ENCODE measurements around the gene LHX1. TPM values are rescaled to one million over a fixed set of nuclear protein-coding genes. Genes with fewer than 3 reads are reported as not detected.

The LHX1 gene
- total RNA-seq, 2 donors from 2014 or later: not detected

GRCh38 chr17:36913132-36913531, 24.1 kb upstream of the LHX1 start:
- ATAC-seq: no peak
- 10 to 20% methylated on average over 4 to 5 of the region's 5 CpGs for WGBS, 2 donors
- no peak for TF ChIP-seq POLR2A (IDR thresholded peaks at IDR 0.05)
- TF ChIP-seq, protein P1, sequence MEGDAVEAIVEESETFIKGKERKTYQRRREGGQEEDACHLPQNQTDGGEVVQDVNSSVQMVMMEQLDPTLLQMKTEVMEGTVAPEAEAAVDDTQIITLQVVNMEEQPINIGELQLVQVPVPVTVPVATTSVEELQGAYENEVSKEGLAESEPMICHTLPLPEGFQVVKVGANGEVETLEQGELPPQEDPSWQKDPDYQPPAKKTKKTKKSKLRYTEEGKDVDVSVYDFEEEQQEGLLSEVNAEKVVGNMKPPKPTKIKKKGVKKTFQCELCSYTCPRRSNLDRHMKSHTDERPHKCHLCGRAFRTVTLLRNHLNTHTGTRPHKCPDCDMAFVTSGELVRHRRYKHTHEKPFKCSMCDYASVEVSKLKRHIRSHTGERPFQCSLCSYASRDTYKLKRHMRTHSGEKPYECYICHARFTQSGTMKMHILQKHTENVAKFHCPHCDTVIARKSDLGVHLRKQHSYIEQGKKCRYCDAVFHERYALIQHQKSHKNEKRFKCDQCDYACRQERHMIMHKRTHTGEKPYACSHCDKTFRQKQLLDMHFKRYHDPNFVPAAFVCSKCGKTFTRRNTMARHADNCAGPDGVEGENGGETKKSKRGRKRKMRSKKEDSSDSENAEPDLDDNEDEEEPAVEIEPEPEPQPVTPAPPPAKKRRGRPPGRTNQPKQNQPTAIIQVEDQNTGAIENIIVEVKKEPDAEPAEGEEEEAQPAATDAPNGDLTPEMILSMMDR (IDR thresholded peaks at IDR 0.05): no peak
- intact Hi-C loops (cut with DNase I): no loop called here
- no peak for DNase-seq
- H3K4me3 ChIP-seq: no peak overlapping the region
- no peaks in the 10 kb centered on the region for H3K36me3 ChIP-seq (replicated peaks in 1 of 2; ENCODE audit: insufficient read depth in 1 of 2, low read depth in 2 of 2)
- H3K27ac ChIP-seq: no peak overlapping the region
- H3K4me1 ChIP-seq: no peaks in the 10 kb centered on the region
- no peaks in the 10 kb centered on the region for H3K9me3 ChIP-seq
- no peaks in the 10 kb centered on the region for H3K27me3 ChIP-seq

- Histone ChIP-seq H3K36me3 (replicated peaks in 1 of 2; ENCODE audit: insufficient read depth in 1 of 2, low read depth in 2 of 2) (no peaks in the 10 kb centered on the region), H3K27me3 (no peaks in the 10 kb centered on the region), H3K9me3 (no peaks in the 10 kb centered on the region), H3K4me3 (no peak overlapping the region), H3K27ac (no peak overlapping the region), H3K4me1 (no peaks in the 10 kb centered on the region)
- ATAC-seq (no peak), DNase-seq (no peak)
- intact Hi-C loops (cut with DNase I): no loop called here
- TF ChIP-seq, protein P1 (IDR thresholded peaks at IDR 0.05): no peak
- no peak for TF ChIP-seq POLR2A (IDR thresholded peaks at IDR 0.05)
- 29 to 41% methylated on average over 3 of the region's 3 CpGs for WGBS, 2 donors
These were observed 19.0 kb upstream of the LHX1 start for GRCh38 chr17:36918211-36918691.

- Histone ChIP-seq H3K4me1 (no peaks in the 10 kb centered on the region), H3K9me3 (no peaks in the 10 kb centered on the region), H3K36me3 (replicated peaks in 1 of 2; ENCODE audit: insufficient read depth in 1 of 2, low read depth in 2 of 2) (no peaks in the 10 kb centered on the region), H3K27ac (no peak overlapping the region), H3K27me3 (no peaks in the 10 kb centered on the region), H3K4me3 (no peak overlapping the region)
- intact Hi-C loops (cut with DNase I): no loop called here
- ATAC-seq (no peak), DNase-seq (no peak)
- TF ChIP-seq, protein P1 (IDR thresholded peaks at IDR 0.05): no peak
- no peak for TF ChIP-seq POLR2A (IDR thresholded peaks at IDR 0.05)
- WGBS, 2 donors: 64 to 76% methylated on average over 7 of the region's 7 CpGs
These were observed 17.8 kb upstream of the LHX1 start for GRCh38 chr17:36919407-36919968.

DNA sequence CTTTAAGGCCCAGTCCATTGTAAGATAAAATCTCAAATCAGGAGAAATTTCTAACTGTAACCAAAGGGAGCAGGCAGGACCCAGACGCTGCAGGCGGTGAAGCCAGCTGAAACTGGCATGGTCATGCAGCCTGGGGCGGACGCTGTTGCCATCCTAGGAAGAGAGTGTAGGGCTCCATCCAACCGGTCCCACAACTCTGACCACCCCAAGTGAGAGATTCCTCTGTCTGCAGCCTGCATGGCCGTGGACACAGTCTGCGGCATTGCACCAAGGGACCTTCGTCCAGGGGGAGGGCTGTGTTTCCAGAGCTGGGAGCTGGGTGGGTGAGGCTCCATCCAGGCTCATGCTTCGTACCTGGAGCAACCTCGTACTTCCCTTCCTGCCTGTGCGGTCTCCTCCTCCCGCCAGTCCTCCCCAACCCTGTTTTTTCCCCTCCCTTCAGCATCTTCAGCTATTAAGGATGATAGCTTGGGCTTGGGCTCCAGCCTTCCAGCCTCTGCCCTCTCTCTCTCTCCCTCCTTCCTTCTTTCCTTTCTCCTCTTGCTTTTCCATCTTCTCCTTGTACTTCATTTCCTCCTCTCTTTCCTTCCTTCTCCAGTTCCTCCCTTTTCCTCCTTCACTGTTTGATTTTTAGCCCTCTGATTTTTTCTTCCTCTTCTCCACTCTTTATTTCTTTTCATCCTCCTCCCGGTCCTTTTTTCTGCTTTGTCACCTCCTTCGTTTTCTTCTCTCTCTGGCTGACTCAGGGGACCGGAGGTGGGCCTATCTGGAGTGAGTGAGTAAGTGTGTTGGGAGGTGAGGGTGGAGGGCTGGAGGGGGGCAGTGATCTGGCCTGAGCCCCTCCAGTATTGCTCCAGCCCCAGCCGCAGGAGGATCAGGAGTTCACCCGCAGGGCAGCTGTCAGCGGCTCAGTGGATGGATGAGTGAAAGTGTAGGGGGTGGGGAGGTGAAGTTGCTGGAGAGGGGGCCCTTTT, 17.0 kb upstream of the LHX1 start:
- Histone ChIP-seq H3K9me3 (no peaks in the 10 kb centered on the region), H3K4me3 (no peak overlapping the region), H3K4me1 (no peaks in the 10 kb centered on the region), H3K27ac (no peak overlapping the region), H3K36me3 (replicated peaks in 1 of 2; ENCODE audit: insufficient read depth in 1 of 2, low read depth in 2 of 2) (no peaks in the 10 kb centered on the region), H3K27me3 (no peaks in the 10 kb centered on the region)
- DNase-seq (no peak), ATAC-seq (no peak)
- TF ChIP-seq POLR2A (IDR thresholded peaks at IDR 0.05): no peak
- TF ChIP-seq, protein P1 (IDR thresholded peaks at IDR 0.05): no peak
- 32 to 39% methylated on average over 16 to 18 of the region's 18 CpGs for WGBS, 2 donors
- intact Hi-C loops (cut with DNase I): no loop called here

Data from body of pancreas (tissue), 4 donors.